CD4-positive, alpha-beta memory T cell (primary cell): ENCODE results near the gene SLC5A5. TPM values are rescaled to one million over a fixed set of nuclear protein-coding genes. Genes with fewer than 3 reads are reported as not detected.
"Not testable (repeated sequence)": the region's sequence is repeated elsewhere in the genome, so short reads cannot be mapped to it uniquely, and the experiment has no call there.

Experiments used
- CTCF ChIA-PET: fragments of 350-600 bp; sonication (Branson Sonifier 250); formaldehyde crosslinking; loops from one replicate; lab custom pipeline; 2021; ENCODE audit warnings: inconsistent platforms; ENCODE audit not compliant: partially characterized antibody; lab: Charles Lee
- POLR2A ChIA-PET: fragments of 350-600 bp; sonication (Branson Sonifier 250); formaldehyde crosslinking; loops from one replicate; lab custom pipeline; 2021; ENCODE audit not compliant: partially characterized antibody; lab: Charles Lee
- DNase-seq, 5 donors: peaks; one replicate each; pipeline versions ENCODE4 v3.0.0 to v3.0.0-alpha.2; 2020 to 2022; ENCODE audit warnings: mixed read lengths in 1 of 5
- H3K27ac ChIP-seq: one replicate; pipeline ENCODE4 v1.7.0; 2013; ENCODE audit warnings: low read depth, low read length
- H3K27me3 ChIP-seq: 2 replicates; pipeline ENCODE4 v1.7.0; 2013; ENCODE audit warnings: mild to moderate bottlenecking, low read length, moderate library complexity; ENCODE audit not compliant: insufficient read depth
- H3K36me3 ChIP-seq: 2 replicates; pipeline ENCODE4 v1.7.0; 2013; ENCODE audit warnings: mild to moderate bottlenecking, low read length, moderate library complexity; ENCODE audit not compliant: insufficient read depth
- H3K4me1 ChIP-seq: 2 replicates; pipeline ENCODE4 v1.7.0; 2013; ENCODE audit warnings: mild to moderate bottlenecking, low read length, moderate library complexity; ENCODE audit not compliant: insufficient read depth
- H3K4me3 ChIP-seq, 2 donors: one replicate each; pipeline ENCODE4 v1.7.0; 2013; ENCODE audit warnings: low read length in 2 of 2, mild to moderate bottlenecking in 1 of 2
- H3K9me3 ChIP-seq, 2 donors: one replicate each; pipeline ENCODE4 v1.7.0; 2013; ENCODE audit warnings: low read length in 2 of 2, control low read depth in 1 of 2; ENCODE audit not compliant: control insufficient read depth in 1 of 2
- H3K27ac Mint-ChIP-seq, 7 donors: one replicate each; pipeline ENCODE4 v1.8.0; 2020 to 2021; ENCODE audit warnings: mixed read lengths in 7 of 7, mild to moderate bottlenecking in 6 of 7, inconsistent platforms in 3 of 7, moderate library complexity in 3 of 7
- H3K27me3 Mint-ChIP-seq, 2 donors: one replicate each; pipeline ENCODE4 v1.8.0; 2020 to 2021; ENCODE audit warnings: mixed read lengths in 2 of 2
- H3K36me3 Mint-ChIP-seq, 2 donors: one replicate each; pipeline ENCODE4 v1.8.0; 2020 to 2021; ENCODE audit warnings: mixed read lengths in 2 of 2, inconsistent platforms in 1 of 2, mild to moderate bottlenecking in 1 of 2
- H3K4me1 Mint-ChIP-seq, 4 donors: one replicate each; pipeline ENCODE4 v1.8.0; 2020 to 2021; ENCODE audit warnings: mixed read lengths in 4 of 4, mild to moderate bottlenecking in 1 of 4
- H3K4me3 Mint-ChIP-seq, 8 donors: one replicate each; pipeline ENCODE4 v1.8.0; 2020 to 2021; ENCODE audit warnings: mixed read lengths in 8 of 8, mild to moderate bottlenecking in 7 of 8, moderate library complexity in 6 of 8, inconsistent platforms in 3 of 8
- H3K9me3 Mint-ChIP-seq, 8 donors: one replicate each; pipeline ENCODE4 v1.8.0; 2020 to 2021; ENCODE audit warnings: mixed read lengths in 8 of 8, mild to moderate bottlenecking in 5 of 8, inconsistent platforms in 3 of 8, moderate library complexity in 1 of 8
- intact Hi-C: fragments of 100-400 bp; cut with micrococcal nuclease; formaldehyde crosslinking; loops from one replicate; pipeline ENCODE4 v1.15.1; 2023
- polyA plus RNA-seq, 2 donors: library from polyadenylated mRNA; unstranded; fragments of 300-500 nt; fragmentation: Illumina TruSeq; gene quantifications; one replicate each; pipeline ENCODE4 v1.2.3, GENCODE V29; 2021
- total RNA-seq, 2 experiments: library from RNA; stranded (reverse); gene quantifications; one replicate each; pipeline ENCODE4 v1.2.3, GENCODE V29; 2021

Gene SLC5A5
- total and polyA plus RNA-seq, 4 experiments from 2014 or later: 0.92 to 2.9 (median 1.9) TPM

DNA sequence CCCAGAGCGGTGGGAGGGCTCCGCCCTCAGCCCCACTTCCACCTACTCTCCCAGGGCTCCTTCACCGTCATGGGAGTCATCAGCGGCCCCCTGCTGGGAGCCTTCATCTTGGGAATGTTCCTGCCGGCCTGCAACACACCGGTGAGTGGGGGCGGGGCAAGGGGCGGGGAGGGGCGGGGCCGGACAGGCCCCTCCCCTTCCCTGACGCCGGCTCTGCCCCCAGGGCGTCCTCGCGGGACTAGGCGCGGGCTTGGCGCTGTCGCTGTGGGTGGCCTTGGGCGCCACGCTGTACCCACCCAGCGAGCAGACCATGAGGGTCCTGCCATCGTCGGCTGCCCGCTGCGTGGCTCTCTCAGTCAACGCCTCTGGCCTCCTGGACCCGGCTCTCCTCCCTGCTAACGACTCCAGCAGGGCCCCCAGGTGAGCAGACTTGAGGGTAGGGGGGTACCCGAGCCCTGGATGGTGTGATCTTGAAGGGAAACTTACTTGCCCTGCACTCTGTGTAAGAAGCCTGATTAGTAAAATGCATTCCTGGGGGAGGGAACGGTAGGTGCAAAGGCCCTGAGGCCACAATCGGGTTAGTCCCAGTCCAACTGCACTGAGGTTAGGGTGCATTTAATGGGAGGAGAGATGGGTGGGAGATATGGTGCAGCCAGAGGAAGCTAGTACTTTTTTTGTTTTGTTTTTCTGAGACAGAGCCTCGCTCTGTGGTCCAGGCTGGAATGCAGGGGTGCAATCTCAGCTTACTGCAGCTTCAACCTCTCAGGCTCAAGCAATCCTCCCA is 12.1 kb downstream of the SLC5A5 start:
- H3K27ac ChIP-seq: no peak overlapping the region
- DNase-seq: no peak
- Mint-ChIP-seq H3K27ac (peak overlapping the region in 1 of 7 donors; percentile 57), H3K27me3 (no peaks in the 10 kb centered on the region), H3K4me1 (peaks cover 0 to 4% (median 0%) of the 10 kb centered on the region in 4 donors), H3K4me3 (no peak overlapping the region), H3K36me3 (peaks cover 0 to 4% of the 10 kb centered on the region in 2 donors), H3K9me3 (no peaks in the 10 kb centered on the region)
- ChIA-PET CTCF (no interaction called here), POLR2A (no interaction called here)
- no peaks in the 10 kb centered on the region for H3K4me1 ChIP-seq
- intact Hi-C loops: no loop called here
- no peaks in the 10 kb centered on the region for H3K36me3 ChIP-seq
- H3K27me3 ChIP-seq: no peaks in the 10 kb centered on the region
- H3K4me3 ChIP-seq: no peak overlapping the region
- no peaks in the 10 kb centered on the region for H3K9me3 ChIP-seq

DNA sequence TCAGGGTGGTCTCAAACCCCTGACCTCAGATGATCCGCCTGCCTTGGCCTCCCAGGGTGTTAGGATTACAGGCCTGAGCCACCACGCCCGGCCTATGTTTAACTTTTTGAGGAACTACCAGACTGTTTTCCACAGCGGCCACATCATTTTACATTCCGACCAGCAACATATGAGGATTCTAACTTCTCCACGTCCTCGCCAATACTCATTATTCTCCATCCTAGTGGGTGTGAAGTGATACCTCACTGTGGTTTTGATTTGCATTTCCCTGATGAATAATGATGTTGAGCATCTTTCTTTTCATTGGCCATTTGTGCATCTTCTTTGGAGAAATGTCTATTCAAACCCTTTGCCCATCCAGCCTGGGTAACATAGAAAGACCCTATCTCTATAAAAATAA is 14.8 kb downstream of the SLC5A5 start:
- Mint-ChIP-seq H3K4me1 (no peaks in the 10 kb centered on the region), H3K9me3 (no peaks in the 10 kb centered on the region), H3K27me3 (no peaks in the 10 kb centered on the region), H3K4me3 (no peak overlapping the region), H3K36me3 (peaks cover 2 to 8% of the 10 kb centered on the region in 2 donors), H3K27ac (no peak overlapping the region)
- no peaks in the 10 kb centered on the region for H3K9me3 ChIP-seq
- no peaks in the 10 kb centered on the region for H3K36me3 ChIP-seq
- DNase-seq: no peak
- ChIA-PET CTCF (no interaction called here), POLR2A (no interaction called here)
- H3K27ac ChIP-seq: no peak overlapping the region
- H3K4me3 ChIP-seq: no peak overlapping the region
- H3K4me1 ChIP-seq: no peaks in the 10 kb centered on the region
- intact Hi-C loops: no loop called here
- no peaks in the 10 kb centered on the region for H3K27me3 ChIP-seq

DNA sequence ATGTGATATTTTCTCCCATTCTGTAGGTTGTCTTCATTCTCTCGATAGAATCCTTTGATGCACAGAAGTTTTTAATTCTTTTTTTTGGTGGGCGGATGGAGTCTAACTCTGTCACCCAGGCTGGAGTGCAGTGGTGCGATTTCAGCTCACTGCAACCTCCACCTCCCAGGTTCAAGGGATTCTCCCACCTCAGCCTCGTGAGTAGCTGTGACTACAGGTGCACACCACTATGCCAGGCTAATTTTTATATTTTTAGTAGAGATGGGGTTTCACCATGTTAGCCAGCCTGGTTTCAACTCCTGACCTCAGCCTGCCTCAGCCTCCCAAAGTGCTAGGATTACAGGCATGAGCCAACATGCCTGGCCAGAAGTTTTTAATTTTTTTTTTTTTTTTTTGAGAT is 15.5 kb downstream of the SLC5A5 start:
- H3K4me3 Mint-ChIP-seq, H3K27ac Mint-ChIP-seq, H3K27me3 ChIP-seq, POLR2A ChIA-PET, H3K36me3 Mint-ChIP-seq, CTCF ChIA-PET, H3K9me3 ChIP-seq, H3K4me1 ChIP-seq, H3K9me3 Mint-ChIP-seq, H3K27me3 Mint-ChIP-seq, H3K27ac ChIP-seq, H3K4me1 Mint-ChIP-seq, DNase-seq, H3K36me3 ChIP-seq, H3K4me3 ChIP-seq, intact Hi-C loops: not testable (repeated sequence)

DNA sequence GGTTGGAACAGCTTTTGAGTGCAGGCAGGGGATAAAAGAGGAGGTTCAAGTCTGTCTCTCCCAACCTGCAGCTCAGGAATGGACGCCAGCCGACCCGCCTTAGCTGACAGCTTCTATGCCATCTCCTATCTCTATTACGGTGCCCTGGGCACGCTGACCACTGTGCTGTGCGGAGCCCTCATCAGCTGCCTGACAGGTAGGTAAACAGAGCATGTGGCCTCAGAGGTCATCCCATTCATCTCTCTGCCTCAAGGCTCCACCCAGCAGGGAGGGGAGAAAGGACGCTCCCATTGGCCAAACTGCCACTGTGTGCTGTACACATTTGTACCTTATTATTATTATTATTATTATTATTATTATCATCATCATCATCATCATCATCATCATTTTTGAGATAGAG is 16.5 kb downstream of the SLC5A5 start:
- no peaks in the 10 kb centered on the region for H3K4me1 ChIP-seq
- no peak overlapping the region for H3K27ac ChIP-seq
- H3K27ac Mint-ChIP-seq: no peak overlapping the region
- no peaks in the 10 kb centered on the region for H3K9me3 Mint-ChIP-seq
- intact Hi-C loops: no loop called here
- H3K4me3 Mint-ChIP-seq: no peak overlapping the region
- no peak overlapping the region for H3K4me3 ChIP-seq
- no peaks in the 10 kb centered on the region for H3K27me3 Mint-ChIP-seq
- H3K4me1 Mint-ChIP-seq: no peaks in the 10 kb centered on the region
- no peak for DNase-seq
- H3K27me3 ChIP-seq: no peaks in the 10 kb centered on the region
- H3K36me3 ChIP-seq: no peaks in the 10 kb centered on the region
- H3K36me3 Mint-ChIP-seq: peaks cover 2 to 8% of the 10 kb centered on the region in 2 donors
- H3K9me3 ChIP-seq: no peaks in the 10 kb centered on the region
- ChIA-PET CTCF (interaction anchor here (1.0 kb wide), 1 partner anchor 29 kb away, joined by 3 read pairs; the partner anchor contains the start of gene RPL18A), POLR2A (interaction anchor here (1.5 kb wide), 1 partner anchor 17 kb away, joined by 5 read pairs; the partner anchor contains the start of gene SLC5A5)

DNA sequence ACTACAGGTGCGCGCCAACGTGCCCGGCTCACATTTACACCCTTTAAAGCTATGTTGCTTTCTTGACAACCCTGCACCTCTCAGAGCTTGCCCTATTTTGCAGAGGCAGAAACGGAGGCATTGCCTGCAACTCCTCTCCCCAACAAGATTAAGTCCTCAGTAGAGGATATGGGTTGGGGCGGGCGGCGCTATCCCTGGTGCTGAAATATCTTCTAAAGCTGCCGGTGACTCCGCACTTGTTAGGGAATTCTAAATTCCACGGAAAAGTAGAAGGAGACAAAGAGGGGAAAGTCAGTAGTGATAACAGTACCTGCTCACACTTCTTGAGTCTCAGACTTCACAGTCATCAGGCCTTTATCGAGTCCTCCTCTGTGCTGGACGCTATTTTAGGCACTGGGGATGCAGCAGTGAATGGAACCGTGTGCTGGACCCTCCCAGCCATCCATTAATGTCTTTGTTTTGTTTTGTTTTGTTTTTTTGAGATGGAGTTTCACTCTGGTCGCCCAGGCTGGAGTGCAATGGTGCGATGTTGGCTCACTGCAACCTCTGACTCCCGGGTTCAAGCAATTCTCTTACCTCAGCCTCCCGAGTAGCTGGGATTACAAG is 18.0 kb downstream of the SLC5A5 start:
- H3K36me3 Mint-ChIP-seq: peaks cover 3 to 8% of the 10 kb centered on the region in 2 donors

DNA sequence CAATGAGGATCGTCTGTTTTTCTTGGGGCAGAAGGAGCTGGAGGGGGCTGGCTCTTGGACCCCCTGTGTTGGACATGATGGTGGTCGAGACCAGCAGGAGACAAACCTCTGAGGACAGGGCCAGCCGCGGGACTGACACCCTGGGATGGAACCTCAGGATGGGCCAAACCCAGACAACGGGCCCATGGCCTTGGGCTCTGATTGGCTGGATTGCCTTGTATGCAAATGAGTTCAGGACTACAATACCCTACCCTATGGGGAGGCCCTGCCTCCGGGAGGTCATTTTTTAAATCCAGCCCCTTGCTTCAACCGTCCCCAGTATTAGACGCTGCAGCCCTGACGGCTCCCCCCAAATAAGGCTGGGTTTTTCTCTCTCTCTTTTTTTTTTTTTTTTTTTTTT is 22.0 kb downstream of the SLC5A5 start:
- no peaks in the 10 kb centered on the region for H3K9me3 ChIP-seq
- POLR2A ChIA-PET: no interaction called here
- no peak overlapping the region for H3K27ac ChIP-seq
- intact Hi-C loops: no loop called here
- Mint-ChIP-seq H3K27me3 (peaks cover under 1 to 4% of the 10 kb centered on the region in 2 donors), H3K4me1 (no peaks in the 10 kb centered on the region), H3K36me3 (peaks cover 3 to 4% of the 10 kb centered on the region in 2 donors), H3K27ac (no peak overlapping the region), H3K4me3 (no peak overlapping the region), H3K9me3 (no peaks in the 10 kb centered on the region)
- no peaks in the 10 kb centered on the region for H3K27me3 ChIP-seq
- no peak for DNase-seq
- no peaks in the 10 kb centered on the region for H3K4me1 ChIP-seq
- no peak overlapping the region for H3K4me3 ChIP-seq
- CTCF ChIA-PET: no interaction called here
- no peaks in the 10 kb centered on the region for H3K36me3 ChIP-seq

More for the DNA sequence above, 18.0 kb downstream of the SLC5A5 start:
- Mint-ChIP-seq H3K27ac (no peak overlapping the region), H3K4me3 (no peak overlapping the region), H3K27me3 (no peaks in the 10 kb centered on the region), H3K9me3 (no peaks in the 10 kb centered on the region), H3K4me1 (no peaks in the 10 kb centered on the region)
- Histone ChIP-seq H3K4me1 (no peaks in the 10 kb centered on the region), H3K4me3 (no peak overlapping the region), H3K36me3 (no peaks in the 10 kb centered on the region), H3K9me3 (no peaks in the 10 kb centered on the region), H3K27me3 (no peaks in the 10 kb centered on the region), H3K27ac (no peak overlapping the region)
- ChIA-PET CTCF (no interaction called here), POLR2A (no interaction called here)
- no peak for DNase-seq
- intact Hi-C loops: no loop called here

DNA sequence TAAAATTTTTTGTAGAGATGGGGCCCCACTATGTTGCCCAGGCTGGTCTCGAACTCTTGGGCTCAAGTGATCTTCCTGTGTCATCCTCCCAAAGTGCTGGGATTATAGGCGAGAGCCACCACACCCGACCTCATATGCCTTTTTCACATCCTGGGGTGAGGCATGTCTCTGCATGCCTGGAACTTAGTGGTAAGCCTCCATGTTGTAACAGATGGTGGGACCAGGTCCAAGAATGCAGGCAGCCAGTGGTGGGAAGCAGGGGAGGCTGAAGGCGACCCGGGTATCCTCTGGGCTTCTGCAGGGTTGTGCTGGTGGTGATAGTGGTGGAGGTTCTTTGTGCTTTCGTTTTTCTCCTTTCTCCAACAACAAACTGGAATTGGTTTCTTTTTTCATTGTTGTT is 31.0 kb downstream of the SLC5A5 start:
- Mint-ChIP-seq H3K9me3 (no peaks in the 10 kb centered on the region), H3K4me1 (no peaks in the 10 kb centered on the region), H3K27ac (no peak overlapping the region), H3K36me3 (no peaks in the 10 kb centered on the region), H3K4me3 (no peak overlapping the region), H3K27me3 (peaks cover 15 to 16% of the 10 kb centered on the region in 2 donors)
- no peak for DNase-seq
- no peaks in the 10 kb centered on the region for H3K9me3 ChIP-seq
- ChIA-PET POLR2A (no interaction called here), CTCF (no interaction called here)
- intact Hi-C loops: no loop called here
- no peak overlapping the region for H3K4me3 ChIP-seq
- no peaks in the 10 kb centered on the region for H3K4me1 ChIP-seq
- no peak overlapping the region for H3K27ac ChIP-seq
- no peaks in the 10 kb centered on the region for H3K36me3 ChIP-seq
- H3K27me3 ChIP-seq: no peaks in the 10 kb centered on the region
